Pancreas (tissue), 10 donors: ENCODE data around the gene IFI30. TPM values are rescaled to one million over a fixed set of nuclear protein-coding genes. Genes with fewer than 3 reads are reported as not detected.

Experiments used
- ATAC-seq, 4 donors: fragments of 200-7000 bp; cut with Tn5 transposase; one replicate each; pipeline versions ENCODE4 v1.8.0 to v1.9.1; 2020; ENCODE audit warnings: mild to moderate bottlenecking in 4 of 4, moderate library complexity in 4 of 4
- DNase-seq, 6 donors: peaks; one replicate each; pipeline ENCODE4 v3.0.0-alpha.2; 2020
- FAIRE-seq: peaks from 2 replicates; lab custom pipeline; 2012; peaks lifted over from hg19 to GRCh38; lab: Jason Lieb, UNC
- H3K27ac ChIP-seq, 4 donors: fragments of 200-600 bp; sonication (generic); 1 replicate in 3 of 4; 2 replicates in 1 of 4; pipeline versions ENCODE4 v1.5.0 to v1.8.0; 2020
- H3K27me3 ChIP-seq, 4 donors: fragments of 200-600 bp; one replicate each; pipeline ENCODE4 v1.8.0; 2021
- H3K36me3 ChIP-seq, 3 donors: fragments of 200-600 bp; sonication (generic) in 1 of 3; one replicate each; pipeline versions ENCODE4 v1.5.0 to v1.8.0; 2020 to 2021
- H3K4me1 ChIP-seq, 3 donors: fragments of 200-600 bp; one replicate each; pipeline ENCODE4 v1.8.0; 2021
- H3K4me3 ChIP-seq, 4 donors: fragments of 200-600 bp; sonication (generic) in 2 of 4; one replicate each; pipeline versions ENCODE4 v1.5.0 to v1.8.0; 2020 to 2021
- H3K9me3 ChIP-seq, 4 donors: fragments of 200-600 bp; one replicate each; pipeline ENCODE4 v1.8.0; 2021
- CTCF ChIP-seq, 4 donors: fragments of 200-600 bp; sonication (generic) in 3 of 4; IDR thresholded peaks; one replicate each; pipeline versions ENCODE4 v1.5.0 to v1.8.0; 2021; ENCODE audit warnings: antibody characterized with exemption in 4 of 4
- WGBS, 2 donors: extraction: QIAGEN DNeasy Blood & Tissue Kit; methylation state at CpG; one replicate each; pipeline ENCODE4 v1.1.7; 2013; 5-methylcytosine and 5-hydroxymethylcytosine counted together
- intact Hi-C, 3 donors: fragments of 100-400 bp; cut with DNase I; formaldehyde crosslinking; loops; one replicate each; pipeline versions ENCODE4 v1.11.1 to v1.14.2; 2022
- polyA plus RNA-seq, 2 donors: library from polyadenylated mRNA; stranded (reverse); fragments of 200-250 nt; gene quantifications; one replicate each; pipeline ENCODE4 v1.2.3, GENCODE V29; 2013
- total RNA-seq, 6 donors: library from RNA; stranded (reverse); fragmentation: NEBNext Ultra II Directional in 4 of 6; extraction: Animal tissue kit (Norgen Biotek cat#: 25700) in 4 of 6; gene quantifications; one replicate each; pipeline versions ENCODE4 v1.2.1 to v1.2.4, GENCODE V29; 2021 to 2023
- donor health status: healthy with polysubstance abuse.
- donor health status: DM: no; HTN: no; CAD: no; lungs with moderate emphysema.
- donor health status: DM: no; HTN: no; CAD: no.
- donor health status: control.
- donor health status: control.
- donor health status: Bipolar disorder and iron deficiency.
- donor health status: DM: yes; HTN: yes; CAD: no.
- donor health status: DM: no; HTN: no; CAD: no.
- donor health status: DM: no; HTN: no; CAD: no.
- donor health status: DM: yes; HTN: yes; CAD: no.

IFI30 gene
- total and polyA plus RNA-seq, 8 donors: 12.2 to 108 (median 21.8) TPM

DNA sequence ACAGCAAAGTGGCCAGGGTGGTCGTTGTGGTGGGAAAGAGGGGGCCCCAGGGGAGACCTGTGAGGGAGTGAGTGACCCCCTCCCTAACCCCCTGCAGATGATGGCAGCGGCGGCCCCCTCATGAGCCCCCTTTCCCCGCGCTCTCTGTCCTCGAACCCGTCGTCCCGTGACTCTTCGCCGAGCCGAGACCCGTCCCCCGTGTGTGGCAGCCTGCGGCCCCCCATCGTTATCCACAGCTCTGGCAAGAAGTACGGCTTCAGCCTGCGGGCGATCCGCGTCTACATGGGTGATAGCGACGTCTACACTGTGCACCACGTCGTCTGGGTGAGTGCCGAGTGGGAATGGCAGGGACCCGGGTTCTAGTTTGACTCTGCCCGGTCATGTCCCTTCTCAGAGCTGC lies 28.7 kb upstream of the IFI30 start:
- peak in 1 of 6 donors; percentile 20 for DNase-seq

GRCh38 chr19:18145391-18145999 lies 28.1 kb upstream of the IFI30 start:
- Histone ChIP-seq H3K27me3 (no peaks in the 10 kb centered on the region), H3K27ac (no peak overlapping the region), H3K36me3 (peaks cover 0 to 63% (median 22%) of the 10 kb centered on the region in 3 donors), H3K4me1 (no peaks in the 10 kb centered on the region), H3K9me3 (no peaks in the 10 kb centered on the region), H3K4me3 (no peak overlapping the region)
- 95 to 96% methylated on average over 19 of the region's 19 CpGs for WGBS, 2 donors
- DNase-seq: peak in 1 of 6 donors; percentile 12
- ATAC-seq: no peak
- intact Hi-C loops: no loop called here
- TF ChIP-seq CTCF (IDR thresholded peaks at IDR 0.05): no peak
- FAIRE-seq: no peak

More for the DNA sequence above, 28.7 kb upstream of the IFI30 start:
- WGBS, 2 donors: 95 to 98% methylated on average over 28 of the region's 28 CpGs
- ATAC-seq (no peak), FAIRE-seq (no peak)
- H3K36me3 ChIP-seq: peaks cover 0 to 66% (median 25%) of the 10 kb centered on the region in 3 donors
- no peak for TF ChIP-seq CTCF (IDR thresholded peaks at IDR 0.05)
- no peaks in the 10 kb centered on the region for H3K4me1 ChIP-seq
- no peak overlapping the region for H3K27ac ChIP-seq
- no peak overlapping the region for H3K4me3 ChIP-seq
- no peaks in the 10 kb centered on the region for H3K9me3 ChIP-seq
- intact Hi-C loops: no loop called here
- H3K27me3 ChIP-seq: no peaks in the 10 kb centered on the region

GRCh38 chr19:18147396-18147795 lies 26.2 kb upstream of the IFI30 start:
- WGBS, 2 donors: 92 to 93% methylated on average over 13 of the region's 13 CpGs
- Histone ChIP-seq H3K4me3 (no peak overlapping the region), H3K27me3 (no peaks in the 10 kb centered on the region), H3K9me3 (no peaks in the 10 kb centered on the region), H3K36me3 (peaks cover 0 to 48% (median 14%) of the 10 kb centered on the region in 3 donors), H3K27ac (no peak overlapping the region), H3K4me1 (peaks cover 0 to 5% (median 4%) of the 10 kb centered on the region in 3 donors)
- ATAC-seq (no peak), DNase-seq (peak in 1 of 6 donors; percentile 16), FAIRE-seq (no peak)
- no peak for TF ChIP-seq CTCF (IDR thresholded peaks at IDR 0.05)
- intact Hi-C loops: no loop called here

GRCh38 chr19:18149596-18149975 lies 24.0 kb upstream of the IFI30 start:
- H3K27me3 ChIP-seq: no peaks in the 10 kb centered on the region
- ATAC-seq: no peak
- H3K36me3 ChIP-seq: peaks cover 0 to 26% (median 7%) of the 10 kb centered on the region in 3 donors
- H3K27ac ChIP-seq: no peak overlapping the region
- no peak for DNase-seq
- peaks cover 0 to 10% (median 5%) of the 10 kb centered on the region in 3 donors for H3K4me1 ChIP-seq
- TF ChIP-seq CTCF (IDR thresholded peaks at IDR 0.05): no peak
- 85 to 86% methylated on average over 16 of the region's 16 CpGs for WGBS, 2 donors
- no peak for FAIRE-seq
- H3K4me3 ChIP-seq: no peak overlapping the region
- intact Hi-C loops: no loop called here
- no peaks in the 10 kb centered on the region for H3K9me3 ChIP-seq
